ENCODE data around the gene EFEMP1. TPM values are rescaled to one million over a fixed set of nuclear protein-coding genes. Genes with fewer than 3 reads are reported as not detected.

EFEMP1 gene
- total RNA-seq, 6 donors from 2014 or later: 65.0 to 293 (median 213) TPM

GRCh38 chr2:55880416-55881143 is 43.0 kb downstream of the EFEMP1 start:
- TF ChIP-seq POLR2AphosphoS5 (IDR thresholded peaks at IDR 0.05) (no peak), POLR2A (IDR thresholded peaks at IDR 0.05) (no peak), EP300 (IDR thresholded peaks at IDR 0.05) (no peak)
- TF ChIP-seq, protein P1, sequence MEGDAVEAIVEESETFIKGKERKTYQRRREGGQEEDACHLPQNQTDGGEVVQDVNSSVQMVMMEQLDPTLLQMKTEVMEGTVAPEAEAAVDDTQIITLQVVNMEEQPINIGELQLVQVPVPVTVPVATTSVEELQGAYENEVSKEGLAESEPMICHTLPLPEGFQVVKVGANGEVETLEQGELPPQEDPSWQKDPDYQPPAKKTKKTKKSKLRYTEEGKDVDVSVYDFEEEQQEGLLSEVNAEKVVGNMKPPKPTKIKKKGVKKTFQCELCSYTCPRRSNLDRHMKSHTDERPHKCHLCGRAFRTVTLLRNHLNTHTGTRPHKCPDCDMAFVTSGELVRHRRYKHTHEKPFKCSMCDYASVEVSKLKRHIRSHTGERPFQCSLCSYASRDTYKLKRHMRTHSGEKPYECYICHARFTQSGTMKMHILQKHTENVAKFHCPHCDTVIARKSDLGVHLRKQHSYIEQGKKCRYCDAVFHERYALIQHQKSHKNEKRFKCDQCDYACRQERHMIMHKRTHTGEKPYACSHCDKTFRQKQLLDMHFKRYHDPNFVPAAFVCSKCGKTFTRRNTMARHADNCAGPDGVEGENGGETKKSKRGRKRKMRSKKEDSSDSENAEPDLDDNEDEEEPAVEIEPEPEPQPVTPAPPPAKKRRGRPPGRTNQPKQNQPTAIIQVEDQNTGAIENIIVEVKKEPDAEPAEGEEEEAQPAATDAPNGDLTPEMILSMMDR (IDR thresholded peaks at IDR 0.05): no peak
- DNase-seq: no peak
- Histone ChIP-seq H3K36me3 (peaks cover 0 to 30% (median 0%) of the 10 kb centered on the region in 4 donors), H3K27ac (peak overlapping the region in 2 of 4 donors; percentile 8 to 24), H3K4me3 (no peak overlapping the region), H3K9me3 (no peaks in the 10 kb centered on the region), H3K27me3 (no peaks in the 10 kb centered on the region), H3K4me1 (peaks cover 0 to 12% (median 3%) of the 10 kb centered on the region in 4 donors)
- ATAC-seq (ENCODE audit: low FRiP score in 2 of 2): peak in 1 of 2 donors; percentile 7
- WGBS, 2 donors: 58 to 84% methylated on average over 3 to 6 of the region's 6 CpGs

GRCh38 chr2:55879976-55880375 is 43.6 kb downstream of the EFEMP1 start:
- TF ChIP-seq POLR2A (IDR thresholded peaks at IDR 0.05) (no peak), EP300 (IDR thresholded peaks at IDR 0.05) (no peak), POLR2AphosphoS5 (IDR thresholded peaks at IDR 0.05) (peak in 1 of 2 donors; percentile 22)
- TF ChIP-seq, protein P1 (IDR thresholded peaks at IDR 0.05): no peak
- peak; percentile 49 to 63 for ATAC-seq (ENCODE audit: low FRiP score in 2 of 2)
- Histone ChIP-seq H3K4me3 (no peak overlapping the region), H3K27ac (peak overlapping the region in 2 of 4 donors; percentile 8 to 24), H3K9me3 (no peaks in the 10 kb centered on the region), H3K4me1 (peaks cover 0 to 9% (median 0%) of the 10 kb centered on the region in 4 donors), H3K27me3 (no peaks in the 10 kb centered on the region), H3K36me3 (peaks cover 0 to 31% (median 0%) of the 10 kb centered on the region in 4 donors)
- DNase-seq: no peak
- WGBS, 2 donors: 49 to 55% methylated on average over 3 of the region's 3 CpGs

GRCh38 chr2:55877087-55877436 is 46.5 kb downstream of the EFEMP1 start:
- no peak for TF ChIP-seq POLR2A (IDR thresholded peaks at IDR 0.05)
- TF ChIP-seq EP300 (IDR thresholded peaks at IDR 0.05): no peak
- TF ChIP-seq POLR2AphosphoS5 (IDR thresholded peaks at IDR 0.05): no peak
- TF ChIP-seq, protein P1 (IDR thresholded peaks at IDR 0.05): no peak
- Histone ChIP-seq H3K4me1 (no peaks in the 10 kb centered on the region), H3K9me3 (no peaks in the 10 kb centered on the region), H3K36me3 (peaks cover 0 to 35% (median 0%) of the 10 kb centered on the region in 4 donors), H3K27ac (no peak overlapping the region), H3K27me3 (no peaks in the 10 kb centered on the region), H3K4me3 (no peak overlapping the region)
- ATAC-seq (ENCODE audit: low FRiP score in 2 of 2): peak in 1 of 2 donors; percentile 16
- no peak for DNase-seq
- 84 to 90% methylated on average over 2 of the region's 2 CpGs for WGBS, 2 donors

DNA sequence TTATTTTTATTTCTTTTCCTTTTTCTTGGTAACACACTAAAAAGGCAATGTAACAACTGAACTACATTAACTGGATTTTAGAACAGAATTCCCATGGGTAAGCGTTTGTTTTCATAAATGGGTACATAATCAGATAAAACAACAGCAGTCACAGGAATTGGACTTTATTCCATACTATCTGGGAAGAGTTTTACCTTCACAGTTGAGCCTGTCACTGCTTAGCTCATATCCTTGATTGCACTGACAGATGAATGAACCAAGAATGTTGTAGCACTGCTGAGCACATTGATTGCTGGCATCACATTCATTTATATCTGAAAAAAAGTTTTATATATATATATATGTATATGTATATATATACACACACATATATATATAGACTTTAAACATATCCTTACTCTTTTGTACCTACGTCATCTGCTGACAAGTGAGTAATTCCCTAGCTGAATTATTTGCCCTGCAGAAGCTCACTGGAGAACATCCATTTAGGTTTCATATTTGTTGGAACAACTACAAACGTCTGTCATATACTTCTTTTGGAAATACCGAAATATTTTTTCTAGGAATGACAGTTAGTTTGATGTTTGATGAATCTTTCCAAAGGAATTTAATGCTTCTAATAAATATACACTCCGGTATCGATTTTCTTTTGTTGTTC is 47.0 kb downstream of the EFEMP1 start:
- H3K36me3 ChIP-seq: peaks cover 0 to 35% (median 0%) of the 10 kb centered on the region in 4 donors
- 85 to 88% methylated on average over 6 of the region's 6 CpGs for WGBS, 2 donors
- H3K4me3 ChIP-seq: no peak overlapping the region
- H3K27me3 ChIP-seq: no peaks in the 10 kb centered on the region
- H3K4me1 ChIP-seq: no peaks in the 10 kb centered on the region
- no peaks in the 10 kb centered on the region for H3K9me3 ChIP-seq
- DNase-seq (no peak), ATAC-seq (ENCODE audit: low FRiP score in 2 of 2) (no peak)
- no peak overlapping the region for H3K27ac ChIP-seq
- no peak for TF ChIP-seq POLR2AphosphoS5 (IDR thresholded peaks at IDR 0.05)
- no peak for TF ChIP-seq POLR2A (IDR thresholded peaks at IDR 0.05)
- TF ChIP-seq, protein P1 (IDR thresholded peaks at IDR 0.05): no peak
- no peak for TF ChIP-seq EP300 (IDR thresholded peaks at IDR 0.05)

Measured in upper lobe of left lung (tissue), 6 donors.